Heart left ventricle (tissue), 16 donors: ENCODE data around the gene RHOB. TPM values are rescaled to one million over a fixed set of nuclear protein-coding genes. Genes with fewer than 3 reads are reported as not detected.

ENCODE experiments used
- ATAC-seq, 4 donors: fragments of 200-7000 bp; cut with Tn5 transposase; one replicate each; pipeline ENCODE4 v1.9.1; 2020 to 2022; ENCODE audit warnings: moderate library complexity in 4 of 4, mild to moderate bottlenecking in 3 of 4, moderate number of reproducible peaks in 1 of 4
- DNase-seq, 5 donors: peaks; one replicate each; pipeline ENCODE4 v3.0.0-alpha.2; 2020
- H3K27ac ChIP-seq, 12 donors: fragments of 200-600 bp; sonication (generic) in 4 of 12; one replicate each; pipeline versions ENCODE4 v1.5.0 to v1.8.0; 2016 to 2022; ENCODE audit warnings: mild to moderate bottlenecking in 2 of 12
- H3K27me3 ChIP-seq, 9 donors: fragments of 200-600 bp; sonication (generic) in 2 of 9; one replicate each; pipeline versions ENCODE4 v1.5.1 to v1.8.0; 2016 to 2022; ENCODE audit warnings: mild to moderate bottlenecking in 3 of 9
- H3K36me3 ChIP-seq, 9 donors: fragments of 200-600 bp; sonication (generic) in 2 of 9; one replicate each; pipeline versions ENCODE4 v1.5.0 to v1.8.0; 2018 to 2022; ENCODE audit warnings: mild to moderate bottlenecking in 2 of 9
- H3K4me1 ChIP-seq, 12 donors: fragments of 200-600 bp; sonication (generic) in 4 of 12; one replicate each; pipeline versions ENCODE4 v1.5.0 to v1.8.0; 2016 to 2022; ENCODE audit warnings: mild to moderate bottlenecking in 3 of 12
- H3K4me3 ChIP-seq, 12 donors: fragments of 200-600 bp; sonication (generic) in 4 of 12; one replicate each; pipeline versions ENCODE4 v1.5.0 to v1.8.0; 2017 to 2022; ENCODE audit warnings: mild to moderate bottlenecking in 9 of 12, moderate library complexity in 4 of 12
- H3K9me3 ChIP-seq, 12 donors: fragments of 200-600 bp; sonication (generic) in 4 of 12; one replicate each; pipeline versions ENCODE4 v1.5.0 to v1.8.0; 2016 to 2022; ENCODE audit warnings: mild to moderate bottlenecking in 1 of 12
- POLR2A ChIP-seq, 2 donors: fragments of 450-650 bp; IDR thresholded peaks; one replicate each; pipeline ENCODE4 v1.6.1; 2017; ENCODE audit warnings: antibody characterized with exemption in 2 of 2, mild to moderate bottlenecking in 2 of 2, moderate library complexity in 2 of 2
- WGBS, 4 donors: extraction: QIAGEN DNeasy Blood & Tissue Kit in 2 of 4; methylation state at CpG; one replicate each; pipeline versions ENCODE4 v1.1.5 to v1.1.7; 2013 to 2018; 5-methylcytosine and 5-hydroxymethylcytosine counted together
- intact Hi-C, 10 donors: fragments of 100-400 bp; cut with DNase I; formaldehyde crosslinking; loops; one replicate each; pipeline versions ENCODE4 v1.11.1 to v1.14.2; 2022
- polyA plus RNA-seq, 2 donors: library from polyadenylated mRNA; stranded (reverse); fragments of 200-250 nt; gene quantifications; one replicate each; pipeline ENCODE4 v1.2.3, GENCODE V29; 2013
- total RNA-seq, 9 donors: library from RNA; depleted of rRNA in 2 of 9; stranded (reverse); fragments of >200 nt in 2 of 9; fragmentation: NEBNext Ultra II Directional in 3 of 9; extraction: Animal tissue kit (Norgen Biotek cat#: 25700) in 3 of 9; gene quantifications; one replicate each; pipeline versions ENCODE4 v1.1.0 to v1.2.4, GENCODE V29; 2016 to 2023
- TF ChIP-seq, protein P1 (sequence below), 12 donors: fragments of 200-600 bp; sonication (generic) in 4 of 12; IDR thresholded peaks; one replicate each; pipeline versions ENCODE4 v1.5.0 to v1.8.0; 2018 to 2022; ENCODE audit warnings: antibody characterized with exemption in 12 of 12, mild to moderate bottlenecking in 5 of 12
- donor health status: ischemic (EF 13 %, LVEDD 7.1; RV severe dilation, severe dysfunction).
- donor health status: healthy with polysubstance abuse.
- donor health status: DM: no; HTN: yes; CAD: no.
- donor health status: DM: no; HTN: no; CAD: no.
- donor health status: ischemic (EF 25% LVEDD 6.9; RV normal size, moderate dysfunction).
- donor health status: ischemic (EF 25% LVEDD 5.7; RV mildly dilated, moderate dysfunction).
- donor health status: healthy.
- donor health status: DM: yes; HTN: yes; CAD: no.
- donor health status: ischemic (EF 35%, LVEDD 5.7; RV mildly dilated, moderate dysfunction).
- donor health status: nonischemic (EF 11% LVEDD 7.7; RV severe dilation, severe dysfunction).
- donor health status: DM: yes; HTN: yes; CAD: no.
- donor health status: PGD.
- donor health status: ischemic (EF 29% LVEDD 5.4; RV normal size, mild dysfunction).
- donor health status: nonischemic (EF 23%, LVEDD 6.1; RV moderate dilation, normal function).

RHOB gene
- total and polyA plus RNA-seq, 11 donors: 105 to 429 (median 169) TPM

DNA sequence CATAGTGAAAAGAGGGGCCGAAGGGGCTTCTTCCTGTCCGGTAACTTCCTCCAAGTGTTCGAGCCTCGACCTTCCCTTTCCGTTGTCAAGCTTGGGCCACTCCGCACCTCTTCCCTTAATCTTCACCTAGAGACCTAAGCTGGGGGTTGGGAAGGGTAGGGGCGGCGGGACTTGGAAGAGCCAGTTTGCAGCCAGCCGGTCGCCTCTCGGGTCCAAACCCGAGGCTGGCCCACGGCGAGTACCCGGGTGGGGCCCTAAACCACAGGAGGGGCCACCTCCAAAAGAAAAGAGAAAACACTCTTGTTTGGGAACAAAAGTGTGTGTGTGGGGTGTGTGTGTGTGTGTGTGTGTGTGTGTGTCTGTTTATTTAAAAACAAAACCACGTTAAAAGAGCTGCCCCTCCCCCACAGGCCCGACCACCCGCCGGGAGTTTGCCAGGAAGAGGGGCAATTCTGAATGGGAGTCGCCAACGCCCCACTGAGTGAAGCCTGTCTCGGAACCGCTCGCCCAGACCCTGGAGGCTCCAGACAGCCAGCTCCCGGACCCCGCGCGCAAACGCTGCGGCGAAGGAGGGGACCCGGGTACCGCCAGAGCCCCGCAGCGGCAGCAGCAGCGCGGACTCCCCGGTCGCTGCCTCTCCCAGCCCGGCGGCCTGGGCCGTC lies 488 bp upstream of the RHOB start:
- WGBS, 4 donors: 3 to 13% (median 5%) methylated on average over 24 to 42 of the region's 42 CpGs
- ATAC-seq (no peak), DNase-seq (peak in 4 of 5 donors; percentile 30 to 51 (median 42))
- Histone ChIP-seq H3K4me3 (peak overlapping the region; percentile 77 to 99 (median 95)), H3K27ac (peak overlapping the region; percentile 94 to 100 (median 98)), H3K27me3 (no peaks in the 10 kb centered on the region), H3K36me3 (peaks cover 0 to 22% (median 18%) of the 10 kb centered on the region in 9 donors), H3K4me1 (peaks cover 0 to 55% (median 32%) of the 10 kb centered on the region in 12 donors), H3K9me3 (no peaks in the 10 kb centered on the region)
- intact Hi-C loops: loop anchor here in 9 of 10 donors (1.0 to 10.0 kb wide), 6 partner anchors 148 to 190 kb away; no protein-coding TSS in a partner anchor
- TF ChIP-seq POLR2A (IDR thresholded peaks at IDR 0.05): peak in 1 of 2 donors; percentile 97
- TF ChIP-seq, protein P1, sequence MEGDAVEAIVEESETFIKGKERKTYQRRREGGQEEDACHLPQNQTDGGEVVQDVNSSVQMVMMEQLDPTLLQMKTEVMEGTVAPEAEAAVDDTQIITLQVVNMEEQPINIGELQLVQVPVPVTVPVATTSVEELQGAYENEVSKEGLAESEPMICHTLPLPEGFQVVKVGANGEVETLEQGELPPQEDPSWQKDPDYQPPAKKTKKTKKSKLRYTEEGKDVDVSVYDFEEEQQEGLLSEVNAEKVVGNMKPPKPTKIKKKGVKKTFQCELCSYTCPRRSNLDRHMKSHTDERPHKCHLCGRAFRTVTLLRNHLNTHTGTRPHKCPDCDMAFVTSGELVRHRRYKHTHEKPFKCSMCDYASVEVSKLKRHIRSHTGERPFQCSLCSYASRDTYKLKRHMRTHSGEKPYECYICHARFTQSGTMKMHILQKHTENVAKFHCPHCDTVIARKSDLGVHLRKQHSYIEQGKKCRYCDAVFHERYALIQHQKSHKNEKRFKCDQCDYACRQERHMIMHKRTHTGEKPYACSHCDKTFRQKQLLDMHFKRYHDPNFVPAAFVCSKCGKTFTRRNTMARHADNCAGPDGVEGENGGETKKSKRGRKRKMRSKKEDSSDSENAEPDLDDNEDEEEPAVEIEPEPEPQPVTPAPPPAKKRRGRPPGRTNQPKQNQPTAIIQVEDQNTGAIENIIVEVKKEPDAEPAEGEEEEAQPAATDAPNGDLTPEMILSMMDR (IDR thresholded peaks at IDR 0.05): no peak

DNA sequence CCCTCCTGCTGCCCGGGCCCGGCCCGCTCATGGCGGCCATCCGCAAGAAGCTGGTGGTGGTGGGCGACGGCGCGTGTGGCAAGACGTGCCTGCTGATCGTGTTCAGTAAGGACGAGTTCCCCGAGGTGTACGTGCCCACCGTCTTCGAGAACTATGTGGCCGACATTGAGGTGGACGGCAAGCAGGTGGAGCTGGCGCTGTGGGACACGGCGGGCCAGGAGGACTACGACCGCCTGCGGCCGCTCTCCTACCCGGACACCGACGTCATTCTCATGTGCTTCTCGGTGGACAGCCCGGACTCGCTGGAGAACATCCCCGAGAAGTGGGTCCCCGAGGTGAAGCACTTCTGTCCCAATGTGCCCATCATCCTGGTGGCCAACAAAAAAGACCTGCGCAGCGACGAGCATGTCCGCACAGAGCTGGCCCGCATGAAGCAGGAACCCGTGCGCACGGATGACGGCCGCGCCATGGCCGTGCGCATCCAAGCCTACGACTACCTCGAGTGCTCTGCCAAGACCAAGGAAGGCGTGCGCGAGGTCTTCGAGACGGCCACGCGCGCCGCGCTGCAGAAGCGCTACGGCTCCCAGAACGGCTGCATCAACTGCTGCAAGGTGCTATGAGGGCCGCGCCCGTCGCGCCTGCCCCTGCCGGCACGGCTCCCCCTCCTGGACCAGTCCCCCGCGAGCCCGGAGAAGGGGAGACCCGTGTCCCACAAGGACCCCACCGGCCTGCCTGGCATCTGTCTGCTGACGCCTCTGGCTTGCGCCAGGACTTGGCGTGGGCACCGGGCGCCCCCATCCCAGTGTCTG lies 767 bp downstream of the RHOB start:
- DNase-seq (peak; percentile 59 to 80 (median 61)), ATAC-seq (peak in 3 of 4 donors; percentile 4 to 38 (median 17))
- intact Hi-C loops: loop anchor here in 9 of 10 donors (1.0 to 10.0 kb wide), 7 partner anchors 147 to 190 kb away; no protein-coding TSS in a partner anchor
- 1% methylated on average over 37 to 78 of the region's 78 CpGs for WGBS, 4 donors
- TF ChIP-seq, protein P1 (IDR thresholded peaks at IDR 0.05): no peak
- peak in 1 of 2 donors; percentile 10 for TF ChIP-seq POLR2A (IDR thresholded peaks at IDR 0.05)
- Histone ChIP-seq H3K9me3 (no peaks in the 10 kb centered on the region), H3K4me1 (peaks cover 0 to 58% (median 39%) of the 10 kb centered on the region in 12 donors), H3K27ac (peak overlapping the region; percentile 94 to 100 (median 98)), H3K4me3 (peak overlapping the region; percentile 77 to 99 (median 95)), H3K27me3 (no peaks in the 10 kb centered on the region), H3K36me3 (peaks cover 0 to 22% (median 18%) of the 10 kb centered on the region in 9 donors)

DNA sequence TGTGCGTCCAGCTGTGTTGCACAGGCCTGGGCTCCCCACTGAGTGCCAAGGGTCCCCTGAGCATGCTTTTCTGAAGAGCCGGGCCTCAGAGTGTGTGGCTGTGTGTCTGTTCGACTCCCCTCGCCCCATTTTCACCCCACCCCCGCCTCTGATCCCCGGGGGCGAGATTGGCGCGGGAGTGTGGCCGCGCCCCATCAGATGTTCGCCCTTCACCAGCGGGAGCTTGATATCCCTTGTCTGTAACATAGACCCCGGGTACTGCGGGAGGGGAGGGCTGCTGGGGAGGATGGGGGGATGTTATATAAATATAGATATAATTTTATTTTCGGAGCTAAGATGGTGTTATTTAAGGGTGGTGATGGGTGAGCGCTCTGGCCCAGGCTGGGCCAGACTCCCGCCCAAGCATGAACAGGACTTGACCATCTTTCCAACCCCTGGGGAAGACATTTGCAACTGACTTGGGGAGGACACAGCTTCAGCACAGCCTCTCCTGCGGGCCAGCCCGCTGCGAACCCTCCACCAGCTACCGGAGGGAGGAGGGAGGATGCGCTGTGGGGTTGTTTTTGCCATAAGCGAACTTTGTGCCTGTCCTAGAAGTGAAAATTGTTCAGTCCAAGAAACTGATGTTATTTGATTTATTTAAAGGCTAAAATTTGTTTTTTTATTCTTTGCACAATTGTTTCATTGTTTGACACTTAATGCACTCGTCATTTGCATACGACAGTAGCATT lies 1.5 kb downstream of the RHOB start:
- peak overlapping the region; percentile 77 to 99 (median 95) for H3K4me3 ChIP-seq
- DNase-seq (peak in 2 of 5 donors; percentile 25 to 26), ATAC-seq (peak in 1 of 4 donors; percentile 0)
- intact Hi-C loops: loop anchor here in 8 of 10 donors (5.0 to 10.0 kb wide), 3 partner anchors 146 to 174 kb away; no protein-coding TSS in a partner anchor
- peaks cover 0 to 22% (median 18%) of the 10 kb centered on the region in 9 donors for H3K36me3 ChIP-seq
- H3K9me3 ChIP-seq: no peaks in the 10 kb centered on the region
- H3K4me1 ChIP-seq: peaks cover 0 to 56% (median 38%) of the 10 kb centered on the region in 12 donors
- 3 to 10% (median 6%) methylated on average over 21 to 26 of the region's 26 CpGs for WGBS, 4 donors
- H3K27ac ChIP-seq: peak overlapping the region; percentile 94 to 100 (median 98)
- no peaks in the 10 kb centered on the region for H3K27me3 ChIP-seq
- TF ChIP-seq, protein P1 (IDR thresholded peaks at IDR 0.05): no peak
